CD4-positive, alpha-beta T cell treated with Interleukin-6 for 4 hours (primary cell): Measurements from ENCODE around the gene RASGRP2.
A peak's percentile ranks its signal among the peaks of the same experiment; 100 is the strongest.

Source experiments
- DNase-seq: peaks from one replicate; pipeline ENCODE4 v3.0.0-alpha.2; 2020; ENCODE audit warnings: mixed read lengths

The RASGRP2 gene

GRCh38 chr11:64739871-64740270 lies 4.1 kb downstream of the RASGRP2 start:
- no peak for DNase-seq

GRCh38 chr11:64736654-64737053 lies 7.3 kb downstream of the RASGRP2 start:
- DNase-seq: no peak

- no peak for DNase-seq
Observed at GRCh38 chr11:64735725-64736259, 8.2 kb downstream of the RASGRP2 start.

GRCh38 chr11:64734811-64735724 lies 8.9 kb downstream of the RASGRP2 start:
- no peak for DNase-seq

GRCh38 chr11:64731601-64732000 lies 12.3 kb downstream of the RASGRP2 start:
- no peak for DNase-seq

- DNase-seq: peak; percentile 14
Observed at GRCh38 chr11:64729851-64730382, 14.0 kb downstream of the RASGRP2 start.

- no peak for DNase-seq
Observed at GRCh38 chr11:64728757-64729365, 15.1 kb downstream of the RASGRP2 start.

GRCh38 chr11:64726867-64727530 lies 16.9 kb downstream of the RASGRP2 start:
- DNase-seq: no peak

GRCh38 chr11:64726211-64726641 lies 17.7 kb downstream of the RASGRP2 start:
- DNase-seq: no peak

GRCh38 chr11:64724863-64725532 lies 18.9 kb downstream of the RASGRP2 start:
- DNase-seq: no peak

GRCh38 chr11:64723907-64724862 lies 19.8 kb downstream of the RASGRP2 start:
- DNase-seq: no peak

GRCh38 chr11:64723117-64723906 lies 20.6 kb downstream of the RASGRP2 start, which contains the start of gene NRXN2:
TSS of gene NRXN2 (minus strand) at chr11:64723197. CDS start at chr11:64713699, 9,498 bp downstream.
- peak; percentile 90 for DNase-seq

GRCh38 chr11:64722141-64723065 lies 21.5 kb downstream of the RASGRP2 start:
- DNase-seq: no peak

GRCh38 chr11:64721359-64721699 lies 22.6 kb downstream of the RASGRP2 start:
- DNase-seq: no peak

GRCh38 chr11:64720640-64721358 lies 23.1 kb downstream of the RASGRP2 start:
- no peak for DNase-seq

GRCh38 chr11:64720167-64720566 lies 23.8 kb downstream of the RASGRP2 start:
- DNase-seq: no peak

GRCh38 chr11:64719406-64719805 lies 24.5 kb downstream of the RASGRP2 start:
- DNase-seq: no peak

GRCh38 chr11:64718780-64719124 lies 25.2 kb downstream of the RASGRP2 start:
- DNase-seq: no peak
